K562 (cell line): Measurements from ENCODE around the gene CNGA1. TPM values are rescaled to one million over a fixed set of nuclear protein-coding genes. Genes with fewer than 3 reads are reported as not detected.

Experiments used
- ATAC-seq: fragments of 200-7000 bp; cut with Tn5 transposase; 3 replicates; pipeline ENCODE4 v1.9.1; 2020; ENCODE audit warnings: moderate library complexity
- BruUV-seq: library from RNA; stranded (reverse); fragments of 400-500 nt; replicated peaks from 2 replicates; lab custom pipeline; 2021; lab: Mats Ljungman, UMichigan
- CTCF ChIA-PET: fragments of 300-600 bp; formaldehyde crosslinking; extraction: SDS; loops from one replicate; lab custom pipeline; 2021; ENCODE audit warnings: low intra/inter-chr PET ratio; lab: Yijun Ruan, JAX
- POLR2A ChIA-PET: fragments of 300-600, 350-650 bp; sonication (Branson Sonifier 250); formaldehyde crosslinking; extraction: SDS; loops from one replicate; lab custom pipeline; 2021; ENCODE audit warnings: antibody characterized with exemption, inconsistent platforms; lab: Yijun Ruan, JAX
- DNase-seq, 4 experiments: peaks; one replicate each; pipeline versions ENCODE4 v3.0.0 to v3.0.0-alpha.2; 2011 to 2018; ENCODE audit warnings: low spot score in 3 of 4, mixed read lengths in 3 of 4; ENCODE audit errors: extremely low read depth in 1 of 4
- FAIRE-seq: peaks from 2 replicates; lab custom pipeline; 2011; peaks lifted over from hg19 to GRCh38; lab: Jason Lieb, UNC
- H2AFZ ChIP-seq: 2 replicates; pipeline ENCODE4 v1.6.0; 2011; ENCODE audit warnings: low read depth, low read length, control low read depth, inconsistent platforms
- H3K27ac ChIP-seq: fragments of 200-600 bp; 3 replicates; pipeline ENCODE4 v1.8.0; 2011; ENCODE audit warnings: low read depth, mild to moderate bottlenecking, control low read depth, inconsistent platforms, low read length, moderate library complexity, mixed read lengths; ENCODE audit errors: extremely low read depth
- H3K27me3 ChIP-seq, 2 experiments: fragments of 300-600 bp in 1 of 2; 2 replicates in 1 of 2; 3 replicates in 1 of 2; pipeline versions ENCODE4 v1.6.0 to v1.8.0; 2011; ENCODE audit warnings: inconsistent platforms in 2 of 2, low read length in 2 of 2, mild to moderate bottlenecking in 1 of 2, mixed read lengths in 1 of 2, moderate library complexity in 1 of 2; ENCODE audit not compliant: control insufficient read depth in 2 of 2, insufficient read depth in 2 of 2
- H3K36me3 ChIP-seq: fragments of 300-600 bp; 3 replicates; pipeline ENCODE4 v1.8.0; 2011; ENCODE audit warnings: mild to moderate bottlenecking, low read length, inconsistent platforms; ENCODE audit not compliant: control insufficient read depth, insufficient read depth
- H3K4me1 ChIP-seq, 2 experiments: fragments of 200-600 bp in 1 of 2; replicated peaks in 1 of 2; 2 replicates in 1 of 2; 3 replicates in 1 of 2; pipeline versions ENCODE4 v1.5.1 to v1.8.0; 2011; ENCODE audit warnings: inconsistent platforms in 2 of 2, low read length in 2 of 2, mild to moderate bottlenecking in 1 of 2, mixed read lengths in 1 of 2, moderate library complexity in 1 of 2; ENCODE audit not compliant: control insufficient read depth in 2 of 2, insufficient read depth in 2 of 2
- H3K4me2 ChIP-seq: 2 replicates; pipeline ENCODE4 v1.6.1; 2011; ENCODE audit warnings: low read length, control low read depth, inconsistent platforms, mixed read lengths; ENCODE audit not compliant: insufficient read depth
- H3K4me3 ChIP-seq: fragments of 200-600 bp; sonication (generic), shearing (Covaris generic); 2 replicates; pipeline ENCODE4 v1.5.1; 2016; ENCODE audit warnings: control low read depth, inconsistent platforms
- H3K79me2 ChIP-seq: fragments of 200-600 bp; 3 replicates; pipeline ENCODE4 v1.8.0; 2011; ENCODE audit warnings: low read length, inconsistent platforms; ENCODE audit not compliant: control insufficient read depth, insufficient read depth
- H3K9ac ChIP-seq, 2 experiments: 2 replicates each; pipeline versions ENCODE4 v1.6.0 to v1.6.1; 2011; ENCODE audit warnings: low read depth in 2 of 2, low read length in 2 of 2, control low read depth in 1 of 2, inconsistent platforms in 1 of 2, mild to moderate bottlenecking in 1 of 2, mixed read lengths in 1 of 2; ENCODE audit not compliant: insufficient read depth in 1 of 2
- H3K9me1 ChIP-seq: one replicate; pipeline ENCODE4 v1.6.0; 2011; ENCODE audit warnings: inconsistent platforms, mild to moderate bottlenecking, low read length, moderate library complexity; ENCODE audit not compliant: control insufficient read depth, insufficient read depth
- H3K9me3 ChIP-seq: replicated peaks from 2 replicates; pipeline ENCODE4 v1.5.1; 2011; ENCODE audit warnings: low read depth, low read length, inconsistent platforms; ENCODE audit not compliant: control insufficient read depth, insufficient read depth
- H4K20me1 ChIP-seq: replicated peaks from 2 replicates; pipeline ENCODE4 v1.6.1; 2011; ENCODE audit warnings: low read length, inconsistent platforms, mixed read lengths; ENCODE audit not compliant: control insufficient read depth, insufficient read depth
- C11orf30 ChIP-seq: fragments of 450-650 bp; IDR thresholded peaks from 2 replicates; pipeline ENCODE4 v1.6.1; 2016; ENCODE audit warnings: low read depth, mild to moderate bottlenecking
- CTBP1 ChIP-seq: fragments of 450-650 bp; IDR thresholded peaks from 2 replicates; pipeline ENCODE4 v1.6.1; 2016; ENCODE audit warnings: borderline replicate concordance
- FIP1L1 ChIP-seq: fragments of 200-400 bp; formaldehyde crosslinking; IDR thresholded peaks from 2 replicates; pipeline ENCODE4 v1.6.1; 2018; ENCODE audit warnings: mild to moderate bottlenecking, low read depth, low read length; ENCODE audit not compliant: poor library complexity, severe bottlenecking
- FUS ChIP-seq: fragments of 200-400 bp; formaldehyde crosslinking; optimal IDR thresholded peaks from 2 replicates; pipeline ENCODE3; 2017; ENCODE audit warnings: low read depth, low read length
- MAFG ChIP-seq: fragments of 450-650 bp; conservative IDR thresholded peaks from 2 replicates; pipeline ENCODE4 v1.6.1; 2016; ENCODE audit warnings: missing genetic modification characterization, missing compliant biosample characterization
- NFE2 ChIP-seq: IDR thresholded peaks from 2 replicates; pipeline ENCODE4 v1.6.1; 2014; ENCODE audit warnings: antibody characterized with exemption, low read depth
- ZNF316 ChIP-seq: fragments of 450-650 bp; IDR thresholded peaks from 2 replicates; pipeline ENCODE4 v1.6.1; 2016
- ZNF79 ChIP-seq: fragments of 250-450 bp; sonication (Bioruptor Pico); IDR thresholded peaks from 2 replicates; pipeline ENCODE4 v1.4.0; 2020; ENCODE audit warnings: low read depth, mild to moderate bottlenecking, moderate library complexity
- WGBS: fragments of 100-300 bp; shearing (Covaris generic); methylation state at CpG from one replicate; pipeline ENCODE4 v1.1.6; 2016; ENCODE audit warnings: low coverage, mixed read lengths; ENCODE audit not compliant: insufficient coverage; ENCODE audit errors: missing lambda C conversion rate; 5-methylcytosine and 5-hydroxymethylcytosine counted together
- in situ Hi-C: fragments of 300-500 bp; cut with MboI; formaldehyde crosslinking; loops from 4 replicates; pipeline ENCODE4 v1.15.0; 2018; ENCODE audit warnings: inconsistent platforms, mixed read lengths
- intact Hi-C: fragments of 100-400 bp; cut with micrococcal nuclease; formaldehyde crosslinking; loops from 2 replicates; pipeline ENCODE4 v1.14.2; 2022
- polyA plus RNA-seq, 8 experiments: library from polyadenylated mRNA; depleted of rRNA in 4 of 8; stranded (reverse) in 5 of 8; unstranded in 3 of 8; fragments of >200 nt; fragmentation: Nextera tagmentation in 2 of 8; fragmentation: Illumina TruSeq in 1 of 8; extraction: Ambion mirVana in 2 of 8; extraction: Trizol in 1 of 8; gene quantifications; 2 replicates each; pipeline versions ENCODE4 v1.2.1 to v1.2.3, GENCODE V29; 2011 to 2014; ENCODE audit warnings: inconsistent platforms in 1 of 8, missing spikeins in 1 of 8
- total RNA-seq, 7 experiments: library from RNA; depleted of rRNA in 6 of 7; stranded (reverse); fragments of >200 nt in 6 of 7; fragmentation: Illumina TruSeq in 2 of 7; extraction: Trizol in 2 of 7; gene quantifications; 2 replicates each; pipeline versions ENCODE4 v1.2.1 to v1.2.3, GENCODE V29; 2011 to 2021; ENCODE audit warnings: low replicate concordance in 1 of 7
- TF ChIP-seq, protein P1 (sequence below): fragments of 450-650 bp; IDR thresholded peaks from 2 replicates; pipeline ENCODE4 v1.7.1; 2018; ENCODE audit warnings: mild to moderate bottlenecking, low read depth; ENCODE audit not compliant: partially characterized antibody

CNGA1 gene
- total and polyA plus RNA-seq, 9 of the 15 experiments (the other 6 are each of a cell fraction or from before 2014, with no cell fraction given), result 0.03 to 0.29 (median 0.04) TPM; not detected in 5

DNA sequence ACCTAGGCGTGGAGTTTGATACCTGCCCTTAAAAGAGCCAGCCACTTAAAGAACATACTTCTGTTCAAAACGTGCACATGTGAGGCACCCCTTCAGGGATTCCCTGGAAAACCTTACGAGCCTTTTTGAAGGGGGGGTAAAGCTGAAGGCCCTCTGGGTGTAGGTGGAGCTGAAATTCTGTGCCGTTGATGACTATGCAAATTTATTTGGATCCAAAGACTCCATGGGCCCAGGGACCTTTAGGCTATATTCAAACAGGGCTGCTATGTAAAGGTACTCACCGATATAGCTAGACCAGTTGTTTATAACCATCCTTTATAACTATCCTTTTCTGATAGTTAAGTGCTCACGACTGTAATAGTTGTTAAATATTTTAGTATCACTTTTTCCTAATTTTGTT, 61.8 kb downstream of the CNGA1 start:
- CTCF ChIA-PET, result no interaction called here
- BruUV-seq, result no TSS peak
- H3K27me3 ChIP-seq, result peaks cover 0 to 4% of the 10 kb centered on the region in 2 experiments; a peak in 1 of 5 replicates
- DNase-seq, result peak in 1 of 4 experiments; percentile 11
- intact Hi-C loops, result no loop called here
- no peaks in the 10 kb centered on the region for H4K20me1 ChIP-seq
- peak overlapping the region; percentile 53 for H2AFZ ChIP-seq
- no peak overlapping the region for H3K9ac ChIP-seq
- 14% methylated on average over 6 of the region's 6 CpGs for WGBS
- ATAC-seq, result peak; percentile 81
- no peak overlapping the region for H3K4me3 ChIP-seq
- no peak overlapping the region for H3K27ac ChIP-seq
- no peaks in the 10 kb centered on the region for H3K36me3 ChIP-seq
- in situ Hi-C loops, result no loop called here
- no peaks in the 10 kb centered on the region for H3K9me3 ChIP-seq
- FAIRE-seq, result no peak
- H3K79me2 ChIP-seq, result no peaks in the 10 kb centered on the region
- POLR2A ChIA-PET, result no interaction called here
- H3K4me2 ChIP-seq, result peak overlapping the region; percentile 18; the same call in 1 of the 2 replicates
- TF ChIP-seq CTBP1 (no peak), C11orf30 (peak; percentile 56), MAFG (0 out of 2 replicates have a peak, but pooled peaks have one; percentile 29), ZNF79 (CRISPR knock-in tag) (no peak), NFE2 (peak; percentile 44; the same call in 1 of the 2 replicates), ZNF316 (peak; percentile 57), FIP1L1 (no peak), FUS (no peak)
- TF ChIP-seq, protein P1, sequence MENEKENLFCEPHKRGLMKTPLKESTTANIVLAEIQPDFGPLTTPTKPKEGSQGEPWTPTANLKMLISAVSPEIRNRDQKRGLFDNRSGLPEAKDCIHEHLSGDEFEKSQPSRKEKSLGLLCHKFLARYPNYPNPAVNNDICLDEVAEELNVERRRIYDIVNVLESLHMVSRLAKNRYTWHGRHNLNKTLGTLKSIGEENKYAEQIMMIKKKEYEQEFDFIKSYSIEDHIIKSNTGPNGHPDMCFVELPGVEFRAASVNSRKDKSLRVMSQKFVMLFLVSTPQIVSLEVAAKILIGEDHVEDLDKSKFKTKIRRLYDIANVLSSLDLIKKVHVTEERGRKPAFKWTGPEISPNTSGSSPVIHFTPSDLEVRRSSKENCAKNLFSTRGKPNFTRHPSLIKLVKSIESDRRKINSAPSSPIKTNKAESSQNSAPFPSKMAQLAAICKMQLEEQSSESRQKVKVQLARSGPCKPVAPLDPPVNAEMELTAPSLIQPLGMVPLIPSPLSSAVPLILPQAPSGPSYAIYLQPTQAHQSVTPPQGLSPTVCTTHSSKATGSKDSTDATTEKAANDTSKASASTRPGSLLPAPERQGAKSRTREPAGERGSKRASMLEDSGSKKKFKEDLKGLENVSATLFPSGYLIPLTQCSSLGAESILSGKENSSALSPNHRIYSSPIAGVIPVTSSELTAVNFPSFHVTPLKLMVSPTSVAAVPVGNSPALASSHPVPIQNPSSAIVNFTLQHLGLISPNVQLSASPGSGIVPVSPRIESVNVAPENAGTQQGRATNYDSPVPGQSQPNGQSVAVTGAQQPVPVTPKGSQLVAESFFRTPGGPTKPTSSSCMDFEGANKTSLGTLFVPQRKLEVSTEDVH, result no peak
- H3K9me1 ChIP-seq, result no peaks in the 10 kb centered on the region
- H3K4me1 ChIP-seq, result no peaks in the 10 kb centered on the region
